GM06990 (cell line): ENCODE results near the gene LRRC8E.

Source experiments
- DNase-seq: peaks from one replicate; pipeline ENCODE4 v3.0.0-alpha.2; 2011; ENCODE audit not compliant: insufficient read length; ENCODE audit errors: extremely low read depth
- H3K27me3 ChIP-seq: replicated peaks from 2 replicates; pipeline ENCODE4 v1.6.0; 2011; ENCODE audit warnings: low read length; ENCODE audit not compliant: control insufficient read depth, insufficient read depth
- H3K36me3 ChIP-seq: 2 replicates; pipeline ENCODE4 v1.5.1; 2011; ENCODE audit warnings: low read length; ENCODE audit not compliant: control insufficient read depth, insufficient read depth
- H3K4me3 ChIP-seq: replicated peaks from 2 replicates; pipeline ENCODE4 v1.5.1; 2011; ENCODE audit warnings: low read depth, mild to moderate bottlenecking, control low read depth, low read length
- TF ChIP-seq, protein P1 (sequence below): IDR thresholded peaks from 2 replicates; pipeline ENCODE4 v1.5.1; 2011; ENCODE audit warnings: low read length, control low read depth, mild to moderate bottlenecking, inconsistent platforms; ENCODE audit not compliant: insufficient read depth, poor library complexity, severe bottlenecking

Gene LRRC8E

DNA sequence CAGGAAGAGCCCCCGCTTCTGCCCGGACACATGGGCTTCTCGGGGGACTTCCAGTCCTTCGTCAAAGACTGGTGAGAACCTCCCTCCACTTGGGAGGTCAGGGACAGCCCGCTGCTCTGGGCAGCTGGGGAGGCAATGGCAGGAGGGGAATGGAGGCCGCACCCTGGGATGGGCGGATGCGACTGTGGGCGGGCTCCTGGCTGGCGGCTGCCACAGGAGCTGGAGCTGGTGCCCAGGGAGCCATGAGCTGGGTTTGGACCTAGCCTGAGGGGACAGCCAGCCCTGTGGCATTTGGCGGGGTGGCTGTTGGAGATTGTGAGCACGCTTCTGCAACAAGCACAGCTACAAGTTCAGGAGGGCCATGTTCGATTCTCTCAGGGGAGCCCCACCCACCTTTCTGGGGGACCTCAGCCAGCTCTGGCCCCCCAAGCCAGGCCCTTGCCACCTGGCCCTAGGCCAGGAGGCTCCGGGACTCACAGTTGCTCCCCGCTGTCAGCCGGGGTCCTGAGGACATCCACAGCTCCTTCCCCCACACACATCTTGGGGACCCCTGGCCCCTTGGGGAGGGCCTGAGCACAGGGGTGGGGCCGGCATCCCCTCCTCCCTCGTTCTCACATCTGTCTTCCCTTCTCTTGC, 23.3 kb downstream of the LRRC8E start:
- no peaks in the 10 kb centered on the region; the same call in none of the 2 replicates for H3K27me3 ChIP-seq
- H3K4me3 ChIP-seq = no peak overlapping the region
- TF ChIP-seq, protein P1, sequence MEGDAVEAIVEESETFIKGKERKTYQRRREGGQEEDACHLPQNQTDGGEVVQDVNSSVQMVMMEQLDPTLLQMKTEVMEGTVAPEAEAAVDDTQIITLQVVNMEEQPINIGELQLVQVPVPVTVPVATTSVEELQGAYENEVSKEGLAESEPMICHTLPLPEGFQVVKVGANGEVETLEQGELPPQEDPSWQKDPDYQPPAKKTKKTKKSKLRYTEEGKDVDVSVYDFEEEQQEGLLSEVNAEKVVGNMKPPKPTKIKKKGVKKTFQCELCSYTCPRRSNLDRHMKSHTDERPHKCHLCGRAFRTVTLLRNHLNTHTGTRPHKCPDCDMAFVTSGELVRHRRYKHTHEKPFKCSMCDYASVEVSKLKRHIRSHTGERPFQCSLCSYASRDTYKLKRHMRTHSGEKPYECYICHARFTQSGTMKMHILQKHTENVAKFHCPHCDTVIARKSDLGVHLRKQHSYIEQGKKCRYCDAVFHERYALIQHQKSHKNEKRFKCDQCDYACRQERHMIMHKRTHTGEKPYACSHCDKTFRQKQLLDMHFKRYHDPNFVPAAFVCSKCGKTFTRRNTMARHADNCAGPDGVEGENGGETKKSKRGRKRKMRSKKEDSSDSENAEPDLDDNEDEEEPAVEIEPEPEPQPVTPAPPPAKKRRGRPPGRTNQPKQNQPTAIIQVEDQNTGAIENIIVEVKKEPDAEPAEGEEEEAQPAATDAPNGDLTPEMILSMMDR = no peak
- DNase-seq = no peak
- H3K36me3 ChIP-seq = peaks cover 8% of the 10 kb centered on the region

DNA sequence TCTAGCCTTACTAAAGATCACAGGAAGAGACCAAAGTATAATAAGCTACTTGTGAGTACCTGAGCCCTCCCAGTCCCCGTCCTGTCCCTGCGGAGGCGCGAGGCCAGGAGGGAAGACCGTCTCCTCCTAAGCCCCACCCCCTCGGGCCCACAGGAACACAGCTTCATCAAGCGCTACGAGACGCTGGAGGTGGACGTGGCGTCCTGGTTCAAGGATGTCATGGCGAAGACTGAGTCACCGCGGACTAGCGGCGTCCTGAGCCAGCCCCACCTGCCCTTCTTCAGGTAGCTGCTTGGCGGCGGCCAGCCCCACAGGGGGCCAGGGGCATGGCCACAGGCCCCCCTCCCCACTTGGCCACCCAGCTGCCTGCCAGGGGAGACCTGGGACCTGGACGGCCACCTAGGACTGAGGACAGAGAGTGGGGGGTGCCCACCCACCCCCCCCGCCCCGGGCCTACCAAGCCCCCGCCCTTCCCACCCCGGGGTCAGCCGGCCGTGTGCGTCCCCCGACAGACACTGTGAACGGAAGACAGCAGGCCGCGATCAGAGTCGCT, 23.9 kb downstream of the LRRC8E start:
- TF ChIP-seq, protein P1 = no peak
- H3K36me3 ChIP-seq = peaks cover 8% of the 10 kb centered on the region
- no peaks in the 10 kb centered on the region; the same call in none of the 2 replicates for H3K27me3 ChIP-seq
- H3K4me3 ChIP-seq = no peak overlapping the region
- no peak for DNase-seq

- Histone ChIP-seq H3K4me3 (no peak overlapping the region), H3K36me3 (peaks cover 8% of the 10 kb centered on the region), H3K27me3 (no peaks in the 10 kb centered on the region; the same call in none of the 2 replicates)
- DNase-seq = no peak
- TF ChIP-seq, protein P1 = no peak
Measured at GRCh38 chr19:7912697-7913564, 24.6 kb downstream of the LRRC8E start.

DNA sequence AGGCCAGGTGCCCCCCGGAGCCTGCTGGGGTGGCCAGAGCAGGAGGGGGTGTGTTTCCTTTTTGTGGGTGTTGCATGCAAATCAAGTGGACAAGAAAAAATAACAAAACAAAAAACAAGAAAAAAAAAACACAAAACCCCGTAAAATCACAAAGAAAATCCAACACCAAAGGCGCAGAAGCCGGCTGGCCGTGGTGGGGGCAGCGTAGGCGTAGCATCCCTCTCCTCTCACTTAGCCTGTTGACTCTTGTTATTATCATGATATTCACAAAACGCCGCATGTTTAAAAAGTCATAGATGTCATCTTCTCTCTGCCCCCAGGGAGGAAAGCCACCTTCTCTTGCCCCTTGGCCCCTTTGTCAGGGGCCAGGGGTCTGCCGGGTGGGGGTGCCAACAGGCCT, 25.3 kb downstream of the LRRC8E start:
- H3K36me3 ChIP-seq = peaks cover 8% of the 10 kb centered on the region
- TF ChIP-seq, protein P1 = no peak
- H3K4me3 ChIP-seq = no peak overlapping the region
- no peak for DNase-seq
- no peaks in the 10 kb centered on the region; the same call in none of the 2 replicates for H3K27me3 ChIP-seq

GRCh38 chr19:7914099-7914498, 25.8 kb downstream of the LRRC8E start:
- Histone ChIP-seq H3K36me3 (peaks cover 8% of the 10 kb centered on the region), H3K4me3 (no peak overlapping the region), H3K27me3 (no peaks in the 10 kb centered on the region; the same call in none of the 2 replicates)
- TF ChIP-seq, protein P1 = no peak
- DNase-seq = no peak
